ENCODE data around the gene PIKFYVE. TPM values are rescaled to one million over a fixed set of nuclear protein-coding genes. Genes with fewer than 3 reads are reported as not detected.

Gene PIKFYVE
- total RNA-seq, 1 donor from 2014 or later, result 13.9 TPM

GRCh38 chr2:208234786-208235185 lies 31.3 kb upstream of the PIKFYVE start:
- Histone ChIP-seq H3K9me3 (replicated peaks) (peaks cover 9% of the 10 kb centered on the region), H3K4me1 (no peaks in the 10 kb centered on the region), H3K27me3 (ENCODE audit: low read depth) (no peaks in the 10 kb centered on the region), H3K36me3 (peaks cover 44% of the 10 kb centered on the region), H3K4me3 (no peak overlapping the region), H3K27ac (replicated peaks) (no peak overlapping the region)
- intact Hi-C loops (cut with micrococcal nuclease), result no loop called here
- DNase-seq, result no peak
- TF ChIP-seq, protein P1, sequence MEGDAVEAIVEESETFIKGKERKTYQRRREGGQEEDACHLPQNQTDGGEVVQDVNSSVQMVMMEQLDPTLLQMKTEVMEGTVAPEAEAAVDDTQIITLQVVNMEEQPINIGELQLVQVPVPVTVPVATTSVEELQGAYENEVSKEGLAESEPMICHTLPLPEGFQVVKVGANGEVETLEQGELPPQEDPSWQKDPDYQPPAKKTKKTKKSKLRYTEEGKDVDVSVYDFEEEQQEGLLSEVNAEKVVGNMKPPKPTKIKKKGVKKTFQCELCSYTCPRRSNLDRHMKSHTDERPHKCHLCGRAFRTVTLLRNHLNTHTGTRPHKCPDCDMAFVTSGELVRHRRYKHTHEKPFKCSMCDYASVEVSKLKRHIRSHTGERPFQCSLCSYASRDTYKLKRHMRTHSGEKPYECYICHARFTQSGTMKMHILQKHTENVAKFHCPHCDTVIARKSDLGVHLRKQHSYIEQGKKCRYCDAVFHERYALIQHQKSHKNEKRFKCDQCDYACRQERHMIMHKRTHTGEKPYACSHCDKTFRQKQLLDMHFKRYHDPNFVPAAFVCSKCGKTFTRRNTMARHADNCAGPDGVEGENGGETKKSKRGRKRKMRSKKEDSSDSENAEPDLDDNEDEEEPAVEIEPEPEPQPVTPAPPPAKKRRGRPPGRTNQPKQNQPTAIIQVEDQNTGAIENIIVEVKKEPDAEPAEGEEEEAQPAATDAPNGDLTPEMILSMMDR (IDR thresholded peaks at IDR 0.05; ENCODE audit: borderline replicate concordance), result no peak

DNA sequence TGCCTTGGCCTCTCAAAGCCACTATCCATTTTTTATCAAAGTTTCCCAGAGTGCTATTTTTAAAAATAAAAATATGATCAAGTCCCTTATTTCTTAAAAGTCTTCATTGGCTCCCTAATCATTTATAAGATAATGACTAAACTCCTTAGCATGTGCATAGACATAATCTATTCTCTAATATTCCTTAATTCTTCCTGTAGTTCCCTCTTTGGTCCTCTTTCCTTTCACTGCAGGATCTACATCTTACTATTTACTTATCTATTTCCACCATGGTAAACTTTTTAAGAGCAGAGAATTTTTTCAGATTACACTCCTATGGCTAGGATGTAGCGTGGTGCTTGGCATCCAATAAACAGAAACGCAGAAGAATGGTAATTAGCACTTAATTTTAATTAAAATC lies 30.2 kb upstream of the PIKFYVE start:
- DNase-seq, result no peak
- peaks cover 9% of the 10 kb centered on the region for H3K9me3 ChIP-seq (replicated peaks)
- H3K27ac ChIP-seq (replicated peaks), result no peak overlapping the region
- TF ChIP-seq, protein P1 (IDR thresholded peaks at IDR 0.05; ENCODE audit: borderline replicate concordance), result no peak
- no peaks in the 10 kb centered on the region for H3K27me3 ChIP-seq (ENCODE audit: low read depth)
- intact Hi-C loops (cut with micrococcal nuclease), result no loop called here
- H3K4me3 ChIP-seq, result no peak overlapping the region
- H3K36me3 ChIP-seq, result peaks cover 54% of the 10 kb centered on the region
- H3K4me1 ChIP-seq, result no peaks in the 10 kb centered on the region

- no peaks in the 10 kb centered on the region for H3K9me3 ChIP-seq (replicated peaks)
- no peak overlapping the region for H3K4me3 ChIP-seq
- TF ChIP-seq, protein P1 (IDR thresholded peaks at IDR 0.05; ENCODE audit: borderline replicate concordance), result no peak
- H3K27ac ChIP-seq (replicated peaks), result no peak overlapping the region
- H3K4me1 ChIP-seq, result no peaks in the 10 kb centered on the region
- peaks cover 92% of the 10 kb centered on the region for H3K36me3 ChIP-seq
- H3K27me3 ChIP-seq (ENCODE audit: low read depth), result no peaks in the 10 kb centered on the region
- intact Hi-C loops (cut with micrococcal nuclease), result no loop called here
- no peak for DNase-seq
These were observed 26.1 kb upstream of the PIKFYVE start for GRCh38 chr2:208239770-208240493.

GRCh38 chr2:208240619-208241209 lies 25.3 kb upstream of the PIKFYVE start:
- Histone ChIP-seq H3K27me3 (ENCODE audit: low read depth) (no peaks in the 10 kb centered on the region), H3K4me3 (no peak overlapping the region), H3K36me3 (peaks cover 95% of the 10 kb centered on the region), H3K4me1 (no peaks in the 10 kb centered on the region), H3K27ac (replicated peaks) (no peak overlapping the region), H3K9me3 (replicated peaks) (no peaks in the 10 kb centered on the region)
- no peak for DNase-seq
- TF ChIP-seq, protein P1 (IDR thresholded peaks at IDR 0.05; ENCODE audit: borderline replicate concordance), result no peak
- intact Hi-C loops (cut with micrococcal nuclease), result no loop called here

DNA sequence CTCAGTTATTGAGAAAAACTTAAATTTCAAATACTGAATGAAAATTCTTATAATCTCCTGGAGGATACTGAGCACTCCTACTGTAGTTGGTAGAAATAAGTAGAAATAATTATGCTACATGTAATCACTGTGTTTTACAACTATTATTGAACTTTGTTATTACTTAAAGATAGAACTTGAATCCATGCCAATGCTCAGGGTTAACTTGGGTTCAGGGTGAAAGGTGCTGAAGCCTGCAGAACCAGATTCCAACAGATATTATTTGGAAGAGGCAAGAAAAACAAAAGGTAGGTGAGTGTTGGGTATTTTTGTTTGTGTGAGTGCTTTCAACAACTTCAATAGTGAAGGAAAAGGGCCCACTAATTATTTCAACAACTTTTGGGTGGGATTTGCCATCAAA lies 21.6 kb upstream of the PIKFYVE start:
- no peak for DNase-seq
- TF ChIP-seq, protein P1 (IDR thresholded peaks at IDR 0.05; ENCODE audit: borderline replicate concordance), result no peak
- intact Hi-C loops (cut with micrococcal nuclease), result no loop called here

More for the DNA sequence above, 21.6 kb upstream of the PIKFYVE start:
- Histone ChIP-seq H3K36me3 (peaks cover 95% of the 10 kb centered on the region), H3K9me3 (replicated peaks) (no peaks in the 10 kb centered on the region), H3K4me3 (no peak overlapping the region), H3K4me1 (peaks cover 6% of the 10 kb centered on the region), H3K27me3 (ENCODE audit: low read depth) (no peaks in the 10 kb centered on the region), H3K27ac (replicated peaks) (no peak overlapping the region)
